Measurements from ENCODE around the gene C6orf132. TPM values are rescaled to one million over a fixed set of nuclear protein-coding genes. Genes with fewer than 3 reads are reported as not detected.

Gene C6orf132
- total and polyA plus RNA-seq, 9 of the 15 experiments (the other 6 are each of a cell fraction or from before 2014, with no cell fraction given) = 0.06 to 0.35 (median 0.14) TPM

DNA sequence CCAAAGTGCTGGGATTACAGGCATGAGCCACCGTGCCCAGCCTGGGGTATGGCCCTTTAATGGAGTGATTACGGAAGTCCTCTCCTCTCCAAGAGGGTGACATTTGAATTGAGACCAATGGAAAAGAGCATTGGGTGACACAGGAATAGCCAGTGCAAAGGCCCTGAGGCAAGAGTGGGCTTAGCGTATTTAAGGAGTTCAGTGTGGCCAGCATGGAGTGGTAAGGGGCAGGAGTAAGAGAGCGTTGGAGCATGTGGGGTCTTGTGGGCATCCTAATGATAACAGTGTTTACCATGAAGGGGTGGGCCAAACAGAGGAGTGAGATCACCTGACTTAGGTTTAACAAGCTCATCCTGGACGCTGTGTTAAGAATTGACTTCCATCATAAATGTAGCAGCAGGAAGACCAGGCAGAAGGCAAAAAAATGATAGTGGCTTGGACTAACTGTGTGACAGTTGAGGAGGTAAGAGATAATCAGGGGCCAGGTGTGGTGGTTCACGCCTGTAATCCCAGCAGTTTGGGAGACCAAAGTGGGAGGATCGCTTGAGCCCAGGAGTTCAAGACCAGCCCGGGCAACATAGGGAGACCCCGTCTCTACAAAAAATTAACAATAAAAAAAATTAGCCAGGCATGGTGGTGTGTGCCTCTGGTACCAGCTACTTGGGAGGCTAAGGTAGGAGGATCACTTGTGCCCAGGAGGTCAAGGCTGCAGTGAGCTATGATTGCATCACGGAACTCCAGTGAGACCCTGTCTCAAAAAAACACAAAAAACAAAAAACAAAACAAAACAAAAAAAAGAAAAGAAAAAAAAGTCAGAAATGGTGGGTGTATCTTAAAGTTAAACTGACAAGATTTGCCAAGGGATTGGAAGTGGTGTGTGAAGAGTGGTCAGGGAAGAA, 51.4 kb downstream of the C6orf132 start (continued):
- TF ChIP-seq, protein P1, sequence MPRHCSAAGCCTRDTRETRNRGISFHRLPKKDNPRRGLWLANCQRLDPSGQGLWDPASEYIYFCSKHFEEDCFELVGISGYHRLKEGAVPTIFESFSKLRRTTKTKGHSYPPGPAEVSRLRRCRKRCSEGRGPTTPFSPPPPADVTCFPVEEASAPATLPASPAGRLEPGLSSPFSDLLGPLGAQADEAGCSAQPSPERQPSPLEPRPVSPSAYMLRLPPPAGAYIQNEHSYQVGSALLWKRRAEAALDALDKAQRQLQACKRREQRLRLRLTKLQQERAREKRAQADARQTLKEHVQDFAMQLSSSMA (CRISPR knock-in tag; IDR thresholded peaks at IDR 0.05) = no peak
- TF ChIP-seq NFYB (IDR thresholded peaks at IDR 0.05; ENCODE audit: extremely low read depth, insufficient read length) = no peak
- no peak for TF ChIP-seq CHCHD3 (CRISPR knock-in tag; IDR thresholded peaks at IDR 0.05)
- TF ChIP-seq CC2D1A (IDR thresholded peaks at IDR 0.05) = no peak
- TF ChIP-seq HDAC3 (IDR thresholded peaks at IDR 0.05; ENCODE audit: borderline replicate concordance, partially characterized antibody) = no peak
- no peak for TF ChIP-seq RAD21 (CRISPR knock-in tag; conservative IDR thresholded peaks at IDR 0.05 in 1 of 2, IDR thresholded peaks at IDR 0.05 in 1 of 2)
- TF ChIP-seq HEY1 (CRISPR knock-in tag; IDR thresholded peaks at IDR 0.05; ENCODE audit: borderline replicate concordance) = no peak
- TF ChIP-seq, protein P2, sequence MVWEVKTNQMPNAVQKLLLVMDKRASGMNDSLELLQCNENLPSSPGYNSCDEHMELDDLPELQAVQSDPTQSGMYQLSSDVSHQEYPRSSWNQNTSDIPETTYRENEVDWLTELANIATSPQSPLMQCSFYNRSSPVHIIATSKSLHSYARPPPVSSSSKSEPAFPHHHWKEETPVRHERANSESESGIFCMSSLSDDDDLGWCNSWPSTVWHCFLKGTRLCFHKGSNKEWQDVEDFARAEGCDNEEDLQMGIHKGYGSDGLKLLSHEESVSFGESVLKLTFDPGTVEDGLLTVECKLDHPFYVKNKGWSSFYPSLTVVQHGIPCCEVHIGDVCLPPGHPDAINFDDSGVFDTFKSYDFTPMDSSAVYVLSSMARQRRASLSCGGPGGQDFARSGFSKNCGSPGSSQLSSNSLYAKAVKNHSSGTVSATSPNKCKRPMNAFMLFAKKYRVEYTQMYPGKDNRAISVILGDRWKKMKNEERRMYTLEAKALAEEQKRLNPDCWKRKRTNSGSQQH (CRISPR knock-in tag; IDR thresholded peaks at IDR 0.05) = no peak
- TF ChIP-seq GTF2F1 (IDR thresholded peaks at IDR 0.05; ENCODE audit: low read depth, low read length) = no peak
- TF ChIP-seq, protein P3, sequence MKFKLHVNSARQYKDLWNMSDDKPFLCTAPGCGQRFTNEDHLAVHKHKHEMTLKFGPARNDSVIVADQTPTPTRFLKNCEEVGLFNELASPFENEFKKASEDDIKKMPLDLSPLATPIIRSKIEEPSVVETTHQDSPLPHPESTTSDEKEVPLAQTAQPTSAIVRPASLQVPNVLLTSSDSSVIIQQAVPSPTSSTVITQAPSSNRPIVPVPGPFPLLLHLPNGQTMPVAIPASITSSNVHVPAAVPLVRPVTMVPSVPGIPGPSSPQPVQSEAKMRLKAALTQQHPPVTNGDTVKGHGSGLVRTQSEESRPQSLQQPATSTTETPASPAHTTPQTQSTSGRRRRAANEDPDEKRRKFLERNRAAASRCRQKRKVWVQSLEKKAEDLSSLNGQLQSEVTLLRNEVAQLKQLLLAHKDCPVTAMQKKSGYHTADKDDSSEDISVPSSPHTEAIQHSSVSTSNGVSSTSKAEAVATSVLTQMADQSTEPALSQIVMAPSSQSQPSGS (CRISPR knock-in tag; IDR thresholded peaks at IDR 0.05) = no peak
- 0 out of 2 replicates have a peak, but pooled peaks have one; percentile 41 for TF ChIP-seq FOXP1 (CRISPR knock-in tag; IDR thresholded peaks at IDR 0.05)
- TF ChIP-seq RBFOX2 (IDR thresholded peaks at IDR 0.05; ENCODE audit: low read depth, low read length) = no peak
- no peak for TF ChIP-seq NR3C1 (CRISPR knock-in tag; IDR thresholded peaks at IDR 0.05)
- no peak for TF ChIP-seq ETS2 (tag; IDR thresholded peaks at IDR 0.05; ENCODE audit: borderline replicate concordance, poor library complexity, severe bottlenecking)
- TF ChIP-seq ELF1 (tag; IDR thresholded peaks at IDR 0.05) = no peak
- no peak for TF ChIP-seq NBN (IDR thresholded peaks at IDR 0.05; ENCODE audit: low read depth)
- TF ChIP-seq ZNF274 (IDR thresholded peaks at IDR 0.05; ENCODE audit: borderline replicate concordance, low read depth, low read length) = no peak
- TF ChIP-seq LEF1 (IDR thresholded peaks at IDR 0.05) = no peak
- TF ChIP-seq, protein P4, sequence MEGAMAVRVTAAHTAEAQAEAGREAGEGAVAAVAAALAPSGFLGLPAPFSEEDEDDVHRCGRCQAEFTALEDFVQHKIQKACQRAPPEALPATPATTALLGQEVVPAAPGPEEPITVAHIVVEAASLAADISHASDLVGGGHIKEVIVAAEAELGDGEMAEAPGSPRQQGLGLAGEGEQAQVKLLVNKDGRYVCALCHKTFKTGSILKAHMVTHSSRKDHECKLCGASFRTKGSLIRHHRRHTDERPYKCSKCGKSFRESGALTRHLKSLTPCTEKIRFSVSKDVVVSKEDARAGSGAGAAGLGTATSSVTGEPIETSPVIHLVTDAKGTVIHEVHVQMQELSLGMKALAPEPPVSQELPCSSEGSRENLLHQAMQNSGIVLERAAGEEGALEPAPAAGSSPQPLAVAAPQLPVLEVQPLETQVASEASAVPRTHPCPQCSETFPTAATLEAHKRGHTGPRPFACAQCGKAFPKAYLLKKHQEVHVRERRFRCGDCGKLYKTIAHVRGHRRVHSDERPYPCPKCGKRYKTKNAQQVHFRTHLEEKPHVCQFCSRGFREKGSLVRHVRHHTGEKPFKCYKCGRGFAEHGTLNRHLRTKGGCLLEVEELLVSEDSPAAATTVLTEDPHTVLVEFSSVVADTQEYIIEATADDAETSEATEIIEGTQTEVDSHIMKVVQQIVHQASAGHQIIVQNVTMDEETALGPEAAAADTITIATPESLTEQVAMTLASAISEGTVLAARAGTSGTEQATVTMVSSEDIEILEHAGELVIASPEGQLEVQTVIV (CRISPR knock-in tag; IDR thresholded peaks at IDR 0.05; ENCODE audit: borderline replicate concordance) = no peak
- TF ChIP-seq PHB (CRISPR knock-in tag; IDR thresholded peaks at IDR 0.05) = no peak
- TF ChIP-seq ZNF175 (CRISPR knock-in tag; IDR thresholded peaks at IDR 0.05; ENCODE audit: low read depth) = no peak
- peak; percentile 42 for TF ChIP-seq TCF3 (CRISPR knock-in tag; IDR thresholded peaks at IDR 0.05)

Measured in K562 (cell line).